ENCODE results near the gene ADAR.

ADAR gene

DNA sequence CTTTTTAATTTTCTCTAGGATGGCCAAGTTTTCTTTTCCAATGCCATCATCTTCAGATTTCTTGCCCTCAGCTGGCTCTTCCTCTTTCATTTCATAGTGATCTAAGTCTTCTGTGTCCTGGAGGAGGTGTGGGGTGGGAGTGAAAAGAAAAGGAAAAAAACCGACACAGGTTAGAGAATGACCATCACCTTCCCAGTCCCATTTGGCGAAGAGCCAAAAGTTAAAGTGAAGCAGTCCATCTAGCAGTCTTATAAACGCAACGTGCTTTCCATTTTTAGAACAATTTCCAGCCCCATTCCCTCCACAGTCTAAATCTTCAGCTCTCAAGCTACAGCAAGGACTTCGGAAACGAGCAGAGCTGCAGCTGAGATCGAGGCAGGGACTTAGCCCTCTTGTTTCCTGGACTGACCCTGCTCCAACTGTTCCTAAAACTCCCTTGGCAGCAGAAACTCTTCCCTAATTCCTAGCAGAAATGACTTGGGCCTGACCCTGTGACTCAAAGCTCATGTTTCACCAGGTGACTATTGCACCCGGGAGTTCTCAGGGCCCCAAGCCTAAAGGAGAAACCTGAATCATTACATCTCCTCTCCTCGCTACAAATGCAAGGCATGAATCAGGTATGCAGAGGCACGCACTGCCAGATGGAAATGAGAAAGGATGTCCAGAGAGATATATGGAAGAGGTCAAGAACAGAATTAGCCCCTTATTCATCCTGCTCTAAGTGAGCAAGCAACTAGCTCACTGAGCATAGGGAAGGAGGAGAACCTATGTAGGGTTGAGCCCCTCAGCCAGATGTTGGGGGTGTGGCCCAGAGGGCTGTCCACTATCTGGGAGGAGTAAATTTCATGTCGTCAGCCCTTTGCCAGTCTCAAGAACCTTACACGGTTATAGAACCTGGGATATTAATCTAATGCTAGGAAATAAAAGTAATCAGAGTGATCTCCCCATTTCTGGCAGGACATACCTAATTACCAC, 54.6 kb downstream of the ADAR start:
- DNase-seq, result no peak

- DNase-seq, result no peak
Observed at GRCh38 chr1:154552036-154552435, 56.0 kb downstream of the ADAR start.

DNA sequence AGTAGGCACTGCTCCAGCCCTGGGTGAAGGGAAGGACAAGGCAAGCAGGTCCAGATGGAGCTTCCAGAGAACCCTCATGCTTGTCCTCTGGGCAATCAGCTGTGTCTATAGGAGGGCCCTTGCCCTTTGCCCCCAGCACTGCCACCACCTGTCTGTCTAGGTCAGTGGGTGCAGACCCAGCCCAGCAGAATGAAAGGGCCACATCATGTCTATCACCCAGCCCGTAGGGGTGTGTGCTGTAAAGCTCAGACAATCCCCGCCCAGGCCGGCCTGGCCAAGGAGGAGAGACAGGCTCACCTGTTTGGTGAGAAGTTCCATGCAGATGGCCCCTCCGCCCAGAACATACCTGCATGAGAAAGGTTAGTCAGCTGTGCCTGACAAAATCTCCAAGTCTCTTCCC, 56.5 kb downstream of the ADAR start:
- DNase-seq, result no peak

- no peak for DNase-seq
Observed at GRCh38 chr1:154550657-154551056, 57.3 kb downstream of the ADAR start.

DNA sequence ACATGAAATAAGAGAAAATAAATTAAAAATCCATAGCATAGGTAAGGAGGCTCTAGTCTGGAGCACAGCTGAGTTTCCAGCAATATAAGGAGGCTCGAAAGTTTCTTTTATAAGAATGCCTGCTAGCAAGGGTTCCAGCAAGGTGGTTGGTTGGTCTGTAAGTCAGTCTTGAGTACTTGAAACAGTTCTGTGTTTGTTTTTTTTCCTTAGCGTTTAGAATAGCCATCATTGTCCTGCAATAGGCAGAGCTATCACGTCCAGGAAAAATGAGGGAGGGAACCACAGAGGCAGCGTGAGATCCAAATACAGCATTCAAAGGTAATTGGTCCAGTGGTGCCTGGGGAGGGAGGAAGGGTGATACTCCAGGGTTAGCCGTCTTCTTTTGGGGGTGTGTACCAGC, 57.9 kb downstream of the ADAR start:
- DNase-seq, result no peak

DNA sequence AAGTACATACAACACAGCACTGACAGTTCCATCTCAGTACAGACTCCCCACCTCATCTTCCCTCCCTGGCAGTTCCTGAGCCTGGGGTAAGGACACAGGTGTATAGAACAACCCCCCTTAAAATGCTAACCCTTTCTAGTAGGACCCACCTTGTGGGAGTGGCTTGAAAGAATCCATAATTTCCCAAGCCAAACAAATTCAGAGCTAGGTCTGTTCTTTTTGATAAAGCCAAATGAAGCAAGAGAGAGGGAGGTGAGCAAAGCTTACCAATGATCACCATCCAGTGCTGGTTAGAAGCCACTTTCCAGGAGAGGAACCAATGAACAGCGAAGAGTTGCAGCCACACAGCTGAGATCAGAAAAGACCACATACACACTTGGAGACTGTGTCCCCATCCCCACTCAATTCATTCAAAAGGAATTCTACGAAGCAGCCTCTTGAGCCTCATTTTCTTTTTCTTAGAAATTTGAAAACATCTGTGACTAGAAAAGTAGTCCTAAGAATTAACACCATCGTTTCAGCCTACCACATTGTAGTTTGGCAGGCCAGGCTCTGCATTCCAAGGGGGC, 58.7 kb downstream of the ADAR start:
- DNase-seq, result no peak

- DNase-seq, result no peak
Observed at GRCh38 chr1:154548028-154548427, 60.0 kb downstream of the ADAR start.

GRCh38 chr1:154547105-154547732, 60.8 kb downstream of the ADAR start:
- DNase-seq, result no peak

- DNase-seq, result peak; percentile 61
Observed at GRCh38 chr1:154546264-154547063, 61.5 kb downstream of the ADAR start.

DNA sequence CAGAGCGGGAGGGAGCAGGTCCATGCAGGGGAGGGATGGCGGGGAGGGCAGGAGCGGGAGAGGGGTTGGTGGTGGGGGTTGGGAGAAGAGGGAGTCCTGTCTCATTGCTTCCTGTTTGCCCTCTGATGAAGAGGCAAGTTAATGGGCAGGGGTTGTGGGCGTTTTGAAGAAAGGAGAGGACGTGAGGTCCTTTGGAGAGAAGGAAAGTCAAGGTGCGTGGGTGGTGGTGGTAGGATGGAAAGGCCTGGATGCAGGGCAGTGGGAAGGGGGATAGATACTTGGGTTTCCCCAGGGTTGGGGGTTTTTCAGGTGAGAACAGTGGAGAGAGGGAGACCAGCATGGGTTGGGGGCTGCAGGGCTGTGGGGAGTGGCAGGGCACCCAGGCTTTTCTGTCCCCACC, 66.8 kb downstream of the ADAR start:
- DNase-seq, result no peak

DNA sequence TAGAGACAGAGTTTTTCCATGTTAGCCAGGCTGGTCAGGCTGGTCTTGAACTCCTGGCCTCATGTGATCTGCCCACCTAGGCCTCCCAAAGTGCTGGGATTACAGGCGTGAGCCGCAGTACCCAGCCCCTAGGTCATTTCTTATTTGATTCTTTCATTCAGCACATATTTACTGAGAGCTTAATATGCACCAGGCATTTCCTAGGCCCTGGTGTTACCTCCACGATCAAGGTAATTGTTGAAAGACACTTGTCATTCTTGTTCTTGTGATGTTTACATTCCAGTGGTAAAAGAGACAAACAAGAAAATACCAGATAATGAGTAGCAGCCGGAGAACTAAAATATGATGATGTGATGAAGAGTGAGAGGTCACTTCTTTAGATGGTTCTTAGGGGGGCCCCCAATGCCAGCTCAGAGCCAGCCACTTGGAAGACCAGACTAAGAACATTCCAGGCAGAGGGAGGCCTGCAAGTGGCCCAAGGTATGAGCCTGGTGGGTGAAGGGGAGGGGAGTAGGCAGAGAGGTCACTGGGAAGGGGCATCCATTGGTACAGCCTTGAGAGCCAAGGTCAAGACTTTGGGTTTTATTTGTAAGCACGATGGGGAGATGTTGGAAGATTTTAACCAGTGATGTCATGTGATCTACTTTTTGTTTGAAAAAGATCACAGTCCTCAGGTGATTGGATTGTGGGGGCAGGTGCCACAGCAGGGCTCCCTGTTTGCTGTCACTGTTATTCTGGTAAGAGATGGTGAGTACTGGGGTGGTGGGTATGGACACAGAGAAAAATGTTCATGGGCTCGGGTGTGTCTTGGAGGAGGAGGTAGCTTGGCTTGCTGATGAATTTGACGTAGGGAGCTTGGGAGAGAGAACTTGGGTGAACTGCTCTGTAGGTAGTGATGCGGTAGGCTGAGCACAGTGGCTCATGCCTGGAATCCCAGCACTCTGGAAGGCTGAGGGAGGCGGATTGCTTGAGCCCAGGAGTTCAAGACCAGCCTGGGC, 68.2 kb downstream of the ADAR start:
- DNase-seq, result no peak

DNA sequence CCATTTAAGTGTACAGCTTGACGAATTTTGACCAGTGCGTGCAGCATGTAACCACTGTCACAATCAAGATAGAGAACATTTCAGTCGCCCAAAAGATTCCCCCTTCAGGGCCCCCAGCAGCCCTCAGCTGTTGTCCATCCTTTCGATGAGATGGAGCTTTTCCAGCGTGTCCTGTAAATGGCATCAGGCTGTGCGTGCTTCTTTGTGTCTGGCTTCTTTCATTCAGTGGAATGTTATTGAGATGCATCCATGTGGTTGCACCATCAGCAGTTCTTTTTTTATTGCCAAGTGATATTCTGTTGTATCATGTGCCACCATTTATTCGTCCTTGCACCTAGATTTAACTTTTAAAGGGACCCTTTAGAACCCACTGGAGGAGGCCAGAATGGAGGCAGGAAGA, 71.4 kb downstream of the ADAR start:
- DNase-seq, result no peak

GRCh38 chr1:154533952-154534844, 73.8 kb downstream of the ADAR start:
- peak; percentile 58 for DNase-seq

Data from SHP77 treated with DMSO at 0.1 percent for 48 hours (cell line).